Measurements from ENCODE around the gene GALNT18. TPM values are rescaled to one million over a fixed set of nuclear protein-coding genes. Genes with fewer than 3 reads are reported as not detected.

Gene GALNT18
- total and polyA plus RNA-seq, 4 donors: 2.1 to 11.0 (median 3.8) TPM

- H3K4me3 ChIP-seq (ENCODE audit: low read depth in 1 of 3, low read length in 3 of 3): no peak overlapping the region
- H3K9me3 ChIP-seq (ENCODE audit: control insufficient read depth in 4 of 4, low read length in 3 of 4): no peaks in the 10 kb centered on the region
- peaks cover 3 to 31% (median 22%) of the 10 kb centered on the region in 4 donors for H3K4me1 ChIP-seq (ENCODE audit: control insufficient read depth in 4 of 4, insufficient read depth in 4 of 4, low read length in 3 of 4)
- TF ChIP-seq MAX (IDR thresholded peaks at IDR 0.05) (no peak), YY1 (IDR thresholded peaks at IDR 0.05) (no peak), EGR1 (IDR thresholded peaks at IDR 0.05; ENCODE audit: low read depth in 2 of 2) (no peak), SP1 (IDR thresholded peaks at IDR 0.05) (no peak), GABPA (IDR thresholded peaks at IDR 0.05 in 1 of 2, conservative IDR thresholded peaks at IDR 0.05 in 1 of 2) (no peak), CTCF (IDR thresholded peaks at IDR 0.05; ENCODE audit: low read depth, low read length, missing input control) (no peak), FOXA1 (IDR thresholded peaks at IDR 0.05) (no peak), FOXA2 (IDR thresholded peaks at IDR 0.05) (no peak), RAD21 (IDR thresholded peaks at IDR 0.05) (no peak), REST (IDR thresholded peaks at IDR 0.05) (no peak), TAF1 (conservative IDR thresholded peaks at IDR 0.05) (no peak), ATF3 (IDR thresholded peaks at IDR 0.05) (no peak), NR2F2 (IDR thresholded peaks at IDR 0.05) (no peak), HNF4A (conservative IDR thresholded peaks at IDR 0.05) (no peak), JUND (IDR thresholded peaks at IDR 0.05) (no peak), ZBTB33 (IDR thresholded peaks at IDR 0.05) (no peak)
- WGBS: 85% methylated on average over 13 of the region's 13 CpGs
- peak; percentile 32 for DNase-seq (ENCODE audit: low spot score)
- H3K27ac ChIP-seq (ENCODE audit: low read depth in 1 of 2, low read length in 2 of 2): peak overlapping the region in 1 of 2 donors; percentile 62
- no peaks in the 10 kb centered on the region for H3K36me3 ChIP-seq (ENCODE audit: control insufficient read depth in 4 of 4, insufficient read depth in 3 of 4, low read depth in 1 of 4, low read length in 3 of 4)
- no peak overlapping the region for H3K9ac ChIP-seq (ENCODE audit: low read depth in 1 of 2, low read length in 2 of 2)
- no peaks in the 10 kb centered on the region for H3K27me3 ChIP-seq (ENCODE audit: control insufficient read depth in 4 of 4, insufficient read depth in 4 of 4, low read length in 3 of 4)
These were observed 42.5 kb downstream of the GALNT18 start for GRCh38 chr11:11579012-11579988.

All from liver (tissue), 9 donors.